Stimulated activated naive CD8-positive, alpha-beta T cell treated with anti-CD3 and anti-CD28 coated beads, Interleukin-15, amount 100 ng/mL, for 72 hours (primary cell): ENCODE results near the gene RYR2.
"Not testable (repeated sequence)": the region's sequence is repeated elsewhere in the genome, so short reads cannot be mapped to it uniquely, and the experiment has no call there.

ENCODE experiments used
- ATAC-seq: fragments of 150-1000 bp; cut with Tn5 transposase; 2 replicates; pipeline ENCODE4 v1.10.0; 2021; ENCODE audit warnings: mild to moderate bottlenecking, moderate library complexity
- DNase-seq, 2 donors: peaks; one replicate each; pipeline ENCODE4 v3.0.0; 2021 to 2022
- H3K27ac Mint-ChIP-seq, 2 donors: one replicate each; pipeline ENCODE4 v1.8.0; 2022; ENCODE audit warnings: mild to moderate bottlenecking in 2 of 2, mixed read lengths in 2 of 2, moderate library complexity in 2 of 2
- H3K27me3 Mint-ChIP-seq: one replicate; pipeline ENCODE4 v1.8.0; 2022; ENCODE audit warnings: mixed read lengths
- H3K4me1 Mint-ChIP-seq: one replicate; pipeline ENCODE4 v1.8.0; 2022; ENCODE audit warnings: mild to moderate bottlenecking, mixed read lengths
- H3K4me3 Mint-ChIP-seq, 2 donors: one replicate each; pipeline ENCODE4 v1.8.0; 2022; ENCODE audit warnings: mild to moderate bottlenecking in 2 of 2, mixed read lengths in 2 of 2, moderate library complexity in 1 of 2
- H3K9me3 Mint-ChIP-seq, 2 donors: one replicate each; pipeline ENCODE4 v1.8.0; 2022; ENCODE audit warnings: mixed read lengths in 2 of 2

Gene RYR2

DNA sequence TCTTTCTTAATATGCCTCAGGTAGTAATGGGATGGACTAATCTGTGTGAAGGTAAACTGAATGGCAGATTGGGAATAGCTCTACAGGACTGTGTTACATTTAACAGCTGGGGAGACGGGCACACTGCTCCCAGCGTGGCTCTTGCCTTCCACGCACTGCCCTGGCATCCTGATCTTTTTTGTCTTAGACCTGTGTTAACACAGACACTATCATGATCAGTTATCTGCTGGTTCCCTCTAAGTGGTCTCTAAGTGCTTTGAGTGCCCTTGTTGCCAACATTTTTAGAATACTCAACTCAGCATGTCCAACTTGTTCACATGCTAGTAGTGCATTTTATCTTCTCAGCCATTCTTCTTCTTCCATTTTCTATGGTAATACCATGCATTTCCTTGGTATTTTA is 208.1 kb downstream of the RYR2 start:
- no peak for ATAC-seq
- no peaks in the 10 kb centered on the region for H3K9me3 Mint-ChIP-seq
- H3K27ac Mint-ChIP-seq = no peak overlapping the region
- H3K4me3 Mint-ChIP-seq = no peak overlapping the region
- DNase-seq = no peak
- H3K4me1 Mint-ChIP-seq = no peaks in the 10 kb centered on the region
- no peaks in the 10 kb centered on the region for H3K27me3 Mint-ChIP-seq

DNA sequence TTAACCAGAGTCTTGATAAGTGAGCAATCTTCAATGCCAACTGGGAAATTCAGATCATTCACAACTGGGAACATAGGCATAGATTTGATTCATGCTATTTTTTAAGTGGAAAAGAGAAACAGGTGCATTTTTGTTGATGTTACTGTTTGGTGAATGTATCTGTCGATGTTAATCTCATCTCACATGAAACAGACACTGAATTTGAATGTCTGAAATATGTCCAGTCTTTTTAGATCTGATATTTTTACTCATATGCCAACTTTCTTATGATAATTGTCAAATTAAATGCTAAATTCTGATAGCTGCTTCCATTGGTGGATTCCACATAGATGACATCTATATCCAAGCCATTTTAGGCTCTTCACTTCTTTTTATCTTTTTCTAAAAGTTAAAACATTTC is 213.1 kb downstream of the RYR2 start:
- no peak overlapping the region for H3K4me3 Mint-ChIP-seq

DNA sequence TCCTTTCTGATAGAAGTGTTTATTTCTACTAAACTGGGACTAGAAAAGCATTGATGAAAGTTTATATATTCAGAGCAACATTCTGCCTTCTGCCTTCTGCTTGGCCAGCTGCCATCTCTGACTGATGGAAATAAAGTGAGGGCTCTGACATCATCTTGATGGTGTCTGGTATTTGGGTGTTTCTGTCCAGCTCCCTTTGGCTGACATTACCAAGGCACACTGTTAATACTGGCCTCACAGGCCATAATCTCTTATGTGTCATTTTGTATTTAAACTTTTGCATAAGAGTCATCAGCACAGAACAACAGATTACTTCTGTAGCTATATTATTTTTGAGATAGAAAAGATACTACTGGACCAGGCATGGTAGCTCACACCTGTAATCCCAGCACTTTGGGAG is 216.9 kb downstream of the RYR2 start:
- Mint-ChIP-seq H3K4me3 (no peak overlapping the region), H3K9me3 (peaks cover 4 to 23% of the 10 kb centered on the region in 2 donors), H3K27ac (no peak overlapping the region), H3K4me1 (no peaks in the 10 kb centered on the region), H3K27me3 (peaks cover 7% of the 10 kb centered on the region)
- no peak for DNase-seq
- no peak for ATAC-seq

More for the DNA sequence above, 213.1 kb downstream of the RYR2 start:
- DNase-seq (no peak), ATAC-seq (no peak)
- H3K27ac Mint-ChIP-seq = no peak overlapping the region
- no peaks in the 10 kb centered on the region for H3K4me1 Mint-ChIP-seq
- peaks cover 4 to 23% of the 10 kb centered on the region in 2 donors for H3K9me3 Mint-ChIP-seq
- peaks cover 7% of the 10 kb centered on the region for H3K27me3 Mint-ChIP-seq

DNA sequence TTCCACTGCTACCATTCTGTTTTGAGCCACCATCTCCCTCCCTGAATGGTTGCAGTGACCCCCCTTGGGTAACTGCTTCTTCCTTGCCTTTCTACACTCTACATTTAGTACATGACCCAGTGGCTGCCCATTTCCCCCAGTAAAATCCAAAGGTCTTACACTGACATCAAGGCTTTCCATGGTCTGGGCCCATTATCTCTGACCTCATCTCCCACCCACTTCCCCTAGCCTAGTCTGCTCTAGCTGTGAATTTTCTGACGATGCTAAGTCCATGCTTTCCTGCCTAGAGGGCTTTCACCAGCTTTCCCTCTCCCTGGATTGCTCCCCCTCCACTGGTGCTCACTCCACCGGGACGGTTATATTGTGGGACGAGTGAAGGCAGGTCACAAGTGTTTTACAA is 219.2 kb downstream of the RYR2 start:
- ATAC-seq = no peak
- H3K27ac Mint-ChIP-seq = no peak overlapping the region
- DNase-seq = no peak
- H3K4me3 Mint-ChIP-seq = no peak overlapping the region
- H3K27me3 Mint-ChIP-seq = peaks cover 7% of the 10 kb centered on the region
- no peaks in the 10 kb centered on the region for H3K4me1 Mint-ChIP-seq
- H3K9me3 Mint-ChIP-seq = peaks cover 4 to 13% of the 10 kb centered on the region in 2 donors

DNA sequence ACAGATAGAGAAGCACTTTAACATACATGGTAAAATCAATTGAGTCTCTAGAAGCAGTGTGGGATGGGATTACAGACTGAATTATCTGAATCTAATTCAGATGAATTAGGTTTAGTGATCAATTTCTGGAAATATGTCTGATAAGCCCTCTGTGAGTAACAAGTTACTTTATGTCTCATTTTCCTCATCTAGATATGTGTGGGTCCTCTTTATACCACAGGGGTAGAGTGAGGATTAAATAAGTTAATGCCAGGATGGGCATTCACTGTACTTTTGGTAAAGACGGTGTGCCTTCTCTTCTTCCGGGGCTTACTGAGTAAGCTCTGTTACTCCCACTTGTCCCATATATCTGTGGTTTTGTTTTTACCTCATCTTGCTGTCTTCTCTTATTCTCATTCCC is 225.8 kb downstream of the RYR2 start:
- Mint-ChIP-seq H3K27ac (no peak overlapping the region), H3K27me3 (peaks cover 8% of the 10 kb centered on the region), H3K4me3 (no peak overlapping the region), H3K4me1 (no peaks in the 10 kb centered on the region), H3K9me3 (no peaks in the 10 kb centered on the region)
- DNase-seq (no peak), ATAC-seq (no peak)

DNA sequence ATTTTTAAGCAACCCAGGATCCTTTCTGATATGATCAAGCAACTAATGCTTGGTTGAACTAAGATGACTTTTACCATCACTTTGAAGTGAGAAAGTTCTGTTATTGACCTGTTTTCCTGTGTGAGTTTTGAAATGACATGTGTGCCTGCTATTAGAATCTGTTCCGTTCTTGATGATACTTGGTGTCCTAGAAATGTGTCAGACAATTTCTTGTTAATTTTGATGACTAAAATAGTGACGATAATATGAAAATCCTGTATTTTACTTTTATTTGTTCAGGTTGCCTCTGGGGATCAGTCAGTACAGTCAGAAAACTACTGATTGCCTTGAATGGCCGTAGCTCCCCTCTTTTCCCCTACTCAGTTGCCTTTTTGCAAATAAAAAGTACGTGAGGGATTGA is 228.0 kb downstream of the RYR2 start:
- Mint-ChIP-seq H3K4me1 (no peaks in the 10 kb centered on the region), H3K27me3 (peaks cover 8% of the 10 kb centered on the region), H3K4me3 (no peak overlapping the region), H3K9me3 (no peaks in the 10 kb centered on the region), H3K27ac (no peak overlapping the region)
- ATAC-seq (no peak), DNase-seq (no peak)

DNA sequence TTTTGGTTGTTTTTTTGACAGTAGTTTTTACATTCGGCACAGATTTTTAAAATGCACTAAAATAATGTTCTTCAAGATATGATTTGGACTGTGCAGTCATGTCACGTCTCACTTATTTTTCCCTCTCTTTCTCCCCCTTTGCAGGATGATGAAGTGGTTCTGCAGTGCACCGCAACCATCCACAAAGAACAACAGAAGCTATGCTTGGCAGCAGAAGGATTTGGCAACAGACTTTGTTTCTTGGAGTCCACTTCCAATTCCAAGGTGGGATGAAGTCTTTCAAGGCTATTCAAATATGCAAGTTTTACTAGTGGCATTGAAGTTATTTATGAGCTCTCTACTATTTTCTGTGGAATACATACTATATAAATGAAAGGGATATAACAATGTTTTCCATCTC is 228.4 kb downstream of the RYR2 start:
- Mint-ChIP-seq H3K4me1 (no peaks in the 10 kb centered on the region), H3K27ac (no peak overlapping the region), H3K27me3 (peaks cover 8% of the 10 kb centered on the region), H3K4me3 (no peak overlapping the region), H3K9me3 (no peaks in the 10 kb centered on the region)
- ATAC-seq (no peak), DNase-seq (no peak)

DNA sequence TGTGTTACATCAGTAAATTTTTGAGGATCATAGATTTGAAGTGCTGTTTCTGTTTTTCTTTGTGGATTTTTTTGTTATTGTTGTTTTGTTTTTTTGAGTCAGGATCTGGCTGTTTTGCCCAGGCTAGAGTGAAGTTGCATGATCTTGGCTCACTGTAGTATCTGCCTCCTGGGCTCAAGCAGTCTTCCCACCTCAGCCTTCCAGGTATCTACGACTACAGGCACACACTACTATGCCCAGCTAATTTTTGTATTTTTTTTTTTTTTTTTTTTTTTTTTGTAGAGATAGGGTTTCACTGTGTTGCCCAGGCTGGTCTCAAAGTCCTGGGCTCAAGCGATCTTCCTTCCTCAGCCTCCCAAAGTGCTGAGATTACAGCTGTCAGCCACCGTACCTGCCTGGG is 236.0 kb downstream of the RYR2 start:
- DNase-seq, H3K27me3 Mint-ChIP-seq, ATAC-seq, H3K4me3 Mint-ChIP-seq, H3K27ac Mint-ChIP-seq, H3K4me1 Mint-ChIP-seq, H3K9me3 Mint-ChIP-seq: not testable (repeated sequence)

DNA sequence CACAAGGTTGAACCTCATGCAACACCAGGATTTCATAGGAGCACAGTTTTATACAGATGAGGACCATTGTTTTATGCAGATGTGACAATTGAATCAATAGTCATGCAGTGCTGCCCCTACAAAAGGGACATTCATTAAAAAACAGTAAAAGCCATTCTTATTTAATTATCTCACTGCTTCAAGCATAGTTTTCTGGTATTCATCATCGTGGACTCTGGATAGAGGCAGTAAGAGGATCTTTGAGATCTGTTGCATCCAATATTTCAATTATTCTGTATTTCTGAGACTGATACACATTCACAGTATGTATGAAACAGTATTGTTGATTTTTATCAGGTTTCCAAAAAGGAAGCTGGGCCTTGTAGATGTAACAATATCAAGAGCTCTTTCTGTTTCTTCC is 237.6 kb downstream of the RYR2 start:
- no peaks in the 10 kb centered on the region for H3K4me1 Mint-ChIP-seq
- H3K4me3 Mint-ChIP-seq = no peak overlapping the region
- no peaks in the 10 kb centered on the region for H3K9me3 Mint-ChIP-seq
- DNase-seq (no peak), ATAC-seq (no peak)
- H3K27ac Mint-ChIP-seq = no peak overlapping the region
- H3K27me3 Mint-ChIP-seq = no peaks in the 10 kb centered on the region

DNA sequence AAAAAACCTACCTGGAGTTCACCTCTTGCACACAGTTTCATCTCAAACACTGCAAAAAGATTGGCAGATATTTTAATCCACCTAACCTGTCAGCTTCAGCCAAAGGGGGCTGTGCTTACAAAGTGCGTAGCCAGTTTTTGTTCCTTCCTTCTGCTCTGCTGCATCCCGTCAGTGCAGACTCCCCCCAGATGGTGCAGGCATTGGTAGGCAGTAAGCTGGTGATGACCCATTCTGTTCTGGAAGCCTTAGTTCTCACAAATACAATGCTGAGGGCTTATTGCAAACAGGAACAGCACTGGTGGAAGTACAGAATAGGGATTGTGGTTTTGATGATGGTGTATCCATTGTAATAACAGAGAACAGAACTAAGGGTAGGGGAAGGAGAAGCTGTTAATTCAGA is 239.5 kb downstream of the RYR2 start:
- no peaks in the 10 kb centered on the region for H3K9me3 Mint-ChIP-seq
- H3K27me3 Mint-ChIP-seq = no peaks in the 10 kb centered on the region
- ATAC-seq (no peak), DNase-seq (no peak)
- no peak overlapping the region for H3K27ac Mint-ChIP-seq
- no peaks in the 10 kb centered on the region for H3K4me1 Mint-ChIP-seq
- H3K4me3 Mint-ChIP-seq = no peak overlapping the region

DNA sequence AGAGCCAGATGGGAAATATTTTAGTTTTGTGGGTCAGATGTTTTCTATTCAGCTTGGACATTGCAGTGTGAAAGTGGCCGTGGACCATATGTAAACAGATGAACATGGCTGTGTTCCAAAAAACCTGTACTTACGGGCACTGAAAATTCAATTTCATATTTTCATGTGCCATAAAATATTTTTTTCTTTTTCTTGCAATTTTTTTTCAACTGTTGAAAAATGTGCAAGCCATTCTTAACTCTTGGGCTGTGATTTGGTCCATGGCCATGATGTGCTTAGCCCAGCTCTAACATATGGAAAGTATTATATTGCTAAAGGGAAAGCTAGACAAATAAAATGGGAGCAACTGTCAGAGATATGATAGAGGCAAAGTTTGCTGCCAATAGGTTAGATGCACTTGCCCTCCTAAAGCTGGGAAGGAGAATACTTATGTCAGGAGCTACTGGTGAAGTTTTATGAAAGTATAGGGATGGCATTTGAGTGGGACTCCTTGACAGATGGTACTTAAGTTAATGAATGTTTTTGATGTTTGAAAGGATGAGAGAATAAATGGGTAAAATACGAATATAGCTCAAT is 240.3 kb downstream of the RYR2 start:
- H3K9me3 Mint-ChIP-seq = peaks cover 0 to under 1% of the 10 kb centered on the region in 2 donors
- ATAC-seq = no peak
- no peaks in the 10 kb centered on the region for H3K4me1 Mint-ChIP-seq
- no peak overlapping the region for H3K27ac Mint-ChIP-seq
- no peak overlapping the region for H3K4me3 Mint-ChIP-seq
- DNase-seq = no peak
- peaks cover 3% of the 10 kb centered on the region for H3K27me3 Mint-ChIP-seq

DNA sequence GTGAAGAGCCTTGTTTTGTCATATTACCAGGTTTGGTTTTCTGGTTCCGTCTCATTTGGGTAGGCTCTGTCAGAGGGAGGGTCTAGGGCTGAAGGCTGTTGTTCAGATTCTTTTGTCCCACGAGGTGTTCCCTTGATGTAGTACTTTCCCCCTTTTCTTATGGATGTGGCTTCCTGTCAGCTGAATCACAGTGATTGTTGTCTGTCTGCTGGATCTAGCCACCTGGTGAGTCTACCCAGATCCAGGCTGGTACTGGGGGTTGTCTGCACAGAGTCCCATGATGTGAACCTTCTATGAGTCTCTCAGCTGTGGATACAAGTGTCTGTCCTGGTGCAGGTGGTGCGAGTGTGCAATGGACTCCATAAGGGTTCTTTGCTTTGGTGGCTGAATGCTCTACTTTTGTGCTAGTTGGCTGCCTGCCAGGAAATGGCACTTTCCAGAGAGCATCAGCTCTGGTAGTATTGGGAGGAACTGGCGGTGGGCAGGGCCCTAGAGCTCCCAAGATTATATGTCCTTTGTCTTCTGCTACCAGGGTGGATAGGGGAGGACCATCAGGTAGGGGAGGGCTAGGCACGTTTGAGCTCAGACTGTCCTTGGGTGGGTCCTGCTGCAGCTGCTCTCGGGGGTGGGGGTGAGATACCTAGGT is 246.0 kb downstream of the RYR2 start:
- H3K4me1 Mint-ChIP-seq = no peaks in the 10 kb centered on the region
- DNase-seq (no peak), ATAC-seq (no peak)
- no peak overlapping the region for H3K27ac Mint-ChIP-seq
- H3K9me3 Mint-ChIP-seq = peaks cover 0 to 9% of the 10 kb centered on the region in 2 donors
- H3K4me3 Mint-ChIP-seq = no peak overlapping the region
- peaks cover 19% of the 10 kb centered on the region for H3K27me3 Mint-ChIP-seq

DNA sequence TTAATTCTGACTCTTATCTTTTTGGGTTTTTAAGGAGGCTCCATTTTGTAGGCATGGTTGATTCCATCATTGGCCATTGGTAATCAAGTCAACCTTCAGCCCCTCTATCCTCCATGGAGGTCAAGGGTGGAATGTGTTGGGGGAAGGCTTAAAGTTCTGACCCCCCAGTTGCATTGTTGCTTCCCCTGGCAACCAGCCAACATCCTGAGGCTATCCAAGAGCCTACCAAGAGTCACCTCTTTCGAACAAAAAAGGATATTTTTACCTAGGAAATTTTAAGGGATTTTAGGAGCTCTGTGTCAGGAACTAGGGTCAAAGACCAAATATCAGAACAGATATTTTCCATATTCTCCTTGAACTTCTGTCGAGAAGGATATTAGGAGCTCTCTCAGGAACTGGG is 251.8 kb downstream of the RYR2 start:
- ATAC-seq (no peak), DNase-seq (no peak)
- Mint-ChIP-seq H3K27ac (no peak overlapping the region), H3K27me3 (peaks cover 8% of the 10 kb centered on the region), H3K4me1 (no peaks in the 10 kb centered on the region), H3K9me3 (peaks cover 0 to 7% of the 10 kb centered on the region in 2 donors), H3K4me3 (no peak overlapping the region)

DNA sequence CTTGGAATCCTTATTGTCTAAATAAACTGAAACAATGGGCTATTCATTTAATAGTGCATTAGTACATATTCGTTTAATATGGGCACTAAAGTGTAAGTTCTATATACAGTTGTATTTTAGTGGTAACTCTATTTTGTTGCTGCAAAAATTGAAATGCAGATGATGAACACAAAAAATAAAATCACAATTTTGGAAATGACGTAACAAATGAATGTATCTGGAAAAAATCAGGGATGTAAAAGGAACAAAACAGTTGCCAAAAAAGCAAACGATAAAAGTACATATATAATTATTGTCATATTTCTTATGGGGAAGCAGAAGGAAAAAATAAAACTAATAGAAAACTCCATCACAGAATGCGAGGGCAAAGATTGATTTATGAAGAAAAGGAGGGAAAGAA is 254.9 kb downstream of the RYR2 start:
- H3K27ac Mint-ChIP-seq = no peak overlapping the region
- H3K4me3 Mint-ChIP-seq = no peak overlapping the region

DNA sequence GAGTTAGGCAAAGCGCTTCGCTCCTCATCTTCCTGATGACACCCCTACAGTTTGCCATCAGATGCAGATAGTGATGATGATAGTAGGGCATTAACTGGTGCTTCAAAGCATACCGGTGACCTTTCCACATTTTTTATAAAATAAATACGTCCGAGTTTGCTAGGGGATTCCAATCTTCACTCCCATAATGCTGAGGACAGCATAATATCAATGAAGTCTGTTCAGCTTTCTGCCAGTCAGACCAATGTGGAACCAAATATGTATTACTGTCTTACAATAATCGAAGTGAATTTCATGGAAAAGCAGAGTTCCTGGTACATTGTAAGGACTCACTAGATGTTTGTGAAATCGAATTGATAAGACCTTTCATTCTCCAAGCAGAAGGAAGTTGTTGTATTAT is 258.7 kb downstream of the RYR2 start:
- H3K27ac Mint-ChIP-seq = no peak overlapping the region
- H3K9me3 Mint-ChIP-seq = peaks cover 0 to 7% of the 10 kb centered on the region in 2 donors
- no peaks in the 10 kb centered on the region for H3K27me3 Mint-ChIP-seq
- no peak for DNase-seq
- ATAC-seq = no peak
- no peak overlapping the region for H3K4me3 Mint-ChIP-seq
- no peaks in the 10 kb centered on the region for H3K4me1 Mint-ChIP-seq

More for the DNA sequence above, 254.9 kb downstream of the RYR2 start:
- DNase-seq (no peak), ATAC-seq (no peak)
- Mint-ChIP-seq H3K4me1 (no peaks in the 10 kb centered on the region), H3K9me3 (peaks cover 0 to 7% of the 10 kb centered on the region in 2 donors), H3K27me3 (no peaks in the 10 kb centered on the region)

DNA sequence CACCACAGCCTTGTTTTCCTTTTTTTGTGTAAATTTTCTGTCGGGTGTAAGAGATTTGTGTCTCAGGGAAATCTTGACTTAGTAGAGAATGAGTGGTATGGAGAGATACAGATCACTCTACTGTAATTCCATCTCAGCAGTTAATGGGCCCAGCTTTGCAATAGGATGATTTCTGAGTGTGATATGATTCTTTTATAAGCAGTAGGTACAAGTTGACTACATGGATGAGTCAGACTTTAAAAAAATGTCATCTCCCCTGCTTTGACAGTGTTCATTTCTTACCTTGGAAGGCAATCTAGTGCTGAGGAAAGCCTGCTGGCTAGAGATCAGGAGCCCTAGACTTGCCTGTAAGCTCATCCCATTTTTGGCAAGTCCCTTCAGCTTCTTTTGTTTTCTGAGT is 261.9 kb downstream of the RYR2 start:
- no peak overlapping the region for H3K27ac Mint-ChIP-seq
- H3K9me3 Mint-ChIP-seq = no peaks in the 10 kb centered on the region
- ATAC-seq (no peak), DNase-seq (no peak)
- no peak overlapping the region for H3K4me3 Mint-ChIP-seq
- H3K27me3 Mint-ChIP-seq = no peaks in the 10 kb centered on the region
- H3K4me1 Mint-ChIP-seq = no peaks in the 10 kb centered on the region

DNA sequence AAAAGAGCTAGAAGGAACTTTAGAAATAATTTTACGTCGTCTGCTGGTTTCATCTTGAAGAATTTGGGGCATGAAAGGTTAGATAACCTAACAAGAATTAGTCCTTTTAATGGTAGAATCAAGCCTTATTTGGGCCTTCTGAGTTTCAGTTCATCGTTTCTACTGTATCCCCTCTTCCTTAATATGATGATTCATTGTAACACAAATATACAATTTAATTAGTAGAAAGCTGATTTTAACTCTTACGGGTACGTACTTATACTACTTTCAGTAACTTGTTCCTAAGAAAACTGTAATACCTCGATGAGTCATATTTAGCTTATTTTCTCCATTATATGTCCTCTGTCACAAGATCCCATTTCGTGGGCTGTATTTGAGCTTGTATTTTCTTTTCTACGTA is 264.7 kb downstream of the RYR2 start:
- H3K9me3 Mint-ChIP-seq = no peaks in the 10 kb centered on the region
- ATAC-seq = no peak
- no peak for DNase-seq
- no peaks in the 10 kb centered on the region for H3K27me3 Mint-ChIP-seq
- H3K4me3 Mint-ChIP-seq = no peak overlapping the region
- H3K27ac Mint-ChIP-seq = no peak overlapping the region
- no peaks in the 10 kb centered on the region for H3K4me1 Mint-ChIP-seq
